HEK293T (cell line): Measurements from ENCODE around the gene PTPRA.

Experiments
- FOXK2 ChIP-seq: fragments of 450-650 bp; IDR thresholded peaks from 2 replicates; pipeline ENCODE4 v1.6.1; 2016; ENCODE audit warnings: mild to moderate bottlenecking
- FOXM1 ChIP-seq: fragments of 450-650 bp; IDR thresholded peaks from 2 replicates; pipeline ENCODE4 v1.6.1; 2017; ENCODE audit warnings: mild to moderate bottlenecking, borderline replicate concordance
- L3MBTL2 ChIP-seq: fragments of 450-650 bp; conservative IDR thresholded peaks from 2 replicates; pipeline ENCODE4 v1.6.1; 2016; ENCODE audit warnings: mild to moderate bottlenecking
- SP1 ChIP-seq: fragments of 450-650 bp; IDR thresholded peaks from 2 replicates; pipeline ENCODE4 v1.6.1; 2017
- SUZ12 ChIP-seq: fragments of 450-650 bp; IDR thresholded peaks from 2 replicates; pipeline ENCODE4 v1.6.1; 2016; ENCODE audit warnings: mild to moderate bottlenecking
- ZNF384 ChIP-seq: fragments of 450-650 bp; IDR thresholded peaks from 2 replicates; pipeline ENCODE4 v1.6.1; 2016

- TF ChIP-seq SP1: no peak
- no peak for TF ChIP-seq FOXM1
- no peak for TF ChIP-seq SUZ12
- TF ChIP-seq FOXK2: no peak
- no peak for TF ChIP-seq ZNF384
- TF ChIP-seq L3MBTL2: no peak
Observed at GRCh38 chr20:3039426-3039825, 166.1 kb downstream of the PTPRA start.
